DND-41 (cell line): Measurements from ENCODE around the gene ANAPC15.

Experiments
- ATAC-seq: fragments of 200-7000 bp; cut with Tn5 transposase; 3 replicates; pipeline ENCODE4 v1.9.1; 2021; ENCODE audit warnings: low read depth; ENCODE audit not compliant: insufficient read depth
- DNase-seq: peaks from one replicate; pipeline ENCODE4 v3.0.0-alpha.2; 2020
- H2AFZ ChIP-seq: 2 replicates; pipeline ENCODE4 v1.6.0; 2012; ENCODE audit warnings: low read depth, low read length
- H3K27ac ChIP-seq: 2 replicates; pipeline ENCODE4 v1.5.1; 2012; ENCODE audit warnings: low read length, inconsistent platforms
- H3K27me3 ChIP-seq: fragments of 200-600 bp; sonication (generic); 2 replicates; pipeline ENCODE4 v1.6.0; 2012; ENCODE audit warnings: low read length, mild to moderate bottlenecking, inconsistent platforms; ENCODE audit not compliant: insufficient read depth, poor library complexity
- H3K36me3 ChIP-seq: 2 replicates; pipeline ENCODE4 v1.5.1; 2012; ENCODE audit warnings: low read length, inconsistent platforms; ENCODE audit not compliant: insufficient read depth
- H3K4me1 ChIP-seq: 2 replicates; pipeline ENCODE4 v1.5.1; 2012; ENCODE audit warnings: mild to moderate bottlenecking, low read length; ENCODE audit not compliant: insufficient read depth
- H3K4me2 ChIP-seq: 2 replicates; pipeline ENCODE4 v1.6.0; 2012; ENCODE audit warnings: mild to moderate bottlenecking, moderate library complexity, low read length, inconsistent platforms; ENCODE audit not compliant: insufficient read depth
- H3K4me3 ChIP-seq, 2 experiments: fragments of 200-600 bp in 1 of 2; shearing (Covaris generic) in 1 of 2; 2 replicates each; pipeline ENCODE4 v1.5.1; 2012 to 2016; ENCODE audit warnings: inconsistent platforms in 2 of 2, low read length in 2 of 2, mild to moderate bottlenecking in 2 of 2, low read depth in 1 of 2, moderate library complexity in 1 of 2
- H3K79me2 ChIP-seq: 2 replicates; pipeline ENCODE4 v1.6.0; 2012; ENCODE audit warnings: low read length, inconsistent platforms; ENCODE audit not compliant: insufficient read depth
- H3K9ac ChIP-seq: 2 replicates; pipeline ENCODE4 v1.6.0; 2012; ENCODE audit warnings: low read depth, mild to moderate bottlenecking, inconsistent platforms, low read length, moderate library complexity
- H3K9me3 ChIP-seq: 2 replicates; pipeline ENCODE4 v1.5.1; 2012; ENCODE audit warnings: low read length, moderate library complexity, mild to moderate bottlenecking, inconsistent platforms; ENCODE audit not compliant: insufficient read depth, severe bottlenecking
- H4K20me1 ChIP-seq: 2 replicates; pipeline ENCODE4 v1.6.0; 2012; ENCODE audit warnings: low read length; ENCODE audit not compliant: insufficient read depth
- EZH2 ChIP-seq: IDR thresholded peaks from 3 replicates; pipeline ENCODE4 v1.6.1; 2012; ENCODE audit warnings: borderline replicate concordance, low read depth, mild to moderate bottlenecking, moderate library complexity, low read length, inconsistent platforms; ENCODE audit not compliant: severe bottlenecking
- TF ChIP-seq, protein P1 (sequence below): IDR thresholded peaks from 2 replicates; pipeline ENCODE4 v1.5.1; 2012; ENCODE audit warnings: borderline replicate concordance, low read length, moderate library complexity, mild to moderate bottlenecking; ENCODE audit not compliant: poor library complexity, severe bottlenecking; ENCODE audit errors: extremely low read depth

ANAPC15 gene

DNA sequence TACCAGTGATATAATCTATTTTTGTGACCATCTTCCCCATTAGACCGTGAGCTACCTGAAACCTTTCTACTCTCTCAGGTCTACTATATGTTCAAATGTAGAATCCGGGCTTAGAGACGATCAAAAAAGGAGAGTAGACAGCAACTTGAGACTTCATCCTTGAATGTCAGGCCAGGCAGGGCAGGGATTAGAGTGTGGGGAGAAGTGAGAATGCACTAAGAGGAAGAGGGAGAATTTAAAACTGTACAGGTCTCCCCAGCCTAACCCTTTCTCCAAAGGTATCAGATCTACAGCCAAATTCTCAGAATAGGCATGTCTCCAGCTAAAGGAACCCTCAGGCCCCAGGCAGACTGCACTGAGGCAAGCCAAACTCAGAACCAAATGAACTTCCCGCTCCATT is 10.3 kb downstream of the ANAPC15 start:
- H3K4me1 ChIP-seq: peaks cover 38% of the 10 kb centered on the region
- no peak for DNase-seq

DNA sequence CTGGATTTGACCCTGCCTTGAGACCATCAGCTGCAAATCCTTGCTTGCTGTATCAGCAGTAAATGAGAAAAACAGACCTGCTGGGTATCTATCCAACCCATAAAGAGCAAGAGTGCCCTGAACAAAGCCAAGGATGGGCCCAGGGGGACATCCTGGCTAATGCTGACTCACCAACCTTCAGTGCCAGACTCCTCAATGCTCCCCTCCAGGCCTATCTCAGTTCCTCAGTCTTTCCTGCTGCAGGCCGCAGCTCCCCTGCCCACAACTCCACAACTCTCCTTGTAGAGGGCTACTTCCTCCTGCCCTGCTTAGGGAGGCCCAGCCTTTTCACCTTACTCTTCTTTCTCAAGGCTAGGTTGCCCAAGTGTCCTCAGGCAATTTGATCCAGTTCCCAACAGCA is 12.0 kb downstream of the ANAPC15 start:
- Histone ChIP-seq H2AFZ (no peak overlapping the region), H4K20me1 (0 out of 2 replicates have a peak, but pooled peaks cover 2% of the 10 kb centered on the region), H3K4me1 (peaks cover 38% of the 10 kb centered on the region), H3K36me3 (peaks cover 52% of the 10 kb centered on the region), H3K4me2 (peak overlapping the region; percentile 88; the same call in 1 of the 2 replicates), H3K27me3 (no peaks in the 10 kb centered on the region), H3K4me3 (no peak overlapping the region), H3K9ac (0 out of 2 replicates have a peak overlapping the region, but pooled peaks have one; percentile 96), H3K27ac (no peak overlapping the region; the same call in 1 of the 2 replicates), H3K9me3 (no peaks in the 10 kb centered on the region), H3K79me2 (peaks cover 44% of the 10 kb centered on the region)
- DNase-seq: no peak
- no peak for ATAC-seq
- TF ChIP-seq, protein P1, sequence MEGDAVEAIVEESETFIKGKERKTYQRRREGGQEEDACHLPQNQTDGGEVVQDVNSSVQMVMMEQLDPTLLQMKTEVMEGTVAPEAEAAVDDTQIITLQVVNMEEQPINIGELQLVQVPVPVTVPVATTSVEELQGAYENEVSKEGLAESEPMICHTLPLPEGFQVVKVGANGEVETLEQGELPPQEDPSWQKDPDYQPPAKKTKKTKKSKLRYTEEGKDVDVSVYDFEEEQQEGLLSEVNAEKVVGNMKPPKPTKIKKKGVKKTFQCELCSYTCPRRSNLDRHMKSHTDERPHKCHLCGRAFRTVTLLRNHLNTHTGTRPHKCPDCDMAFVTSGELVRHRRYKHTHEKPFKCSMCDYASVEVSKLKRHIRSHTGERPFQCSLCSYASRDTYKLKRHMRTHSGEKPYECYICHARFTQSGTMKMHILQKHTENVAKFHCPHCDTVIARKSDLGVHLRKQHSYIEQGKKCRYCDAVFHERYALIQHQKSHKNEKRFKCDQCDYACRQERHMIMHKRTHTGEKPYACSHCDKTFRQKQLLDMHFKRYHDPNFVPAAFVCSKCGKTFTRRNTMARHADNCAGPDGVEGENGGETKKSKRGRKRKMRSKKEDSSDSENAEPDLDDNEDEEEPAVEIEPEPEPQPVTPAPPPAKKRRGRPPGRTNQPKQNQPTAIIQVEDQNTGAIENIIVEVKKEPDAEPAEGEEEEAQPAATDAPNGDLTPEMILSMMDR: no peak
- no peak for TF ChIP-seq EZH2

More for the DNA sequence above, 10.3 kb downstream of the ANAPC15 start:
- Histone ChIP-seq H4K20me1 (0 out of 2 replicates have a peak, but pooled peaks cover 2% of the 10 kb centered on the region), H2AFZ (no peak overlapping the region), H3K27ac (peak overlapping the region; percentile 95), H3K79me2 (peaks cover 44% of the 10 kb centered on the region), H3K4me3 (peak overlapping the region; percentile 90 to 91), H3K36me3 (peaks cover 46% of the 10 kb centered on the region), H3K27me3 (no peaks in the 10 kb centered on the region), H3K4me2 (peak overlapping the region; percentile 88), H3K9ac (peak overlapping the region; percentile 96), H3K9me3 (no peaks in the 10 kb centered on the region)
- ATAC-seq: no peak
- TF ChIP-seq EZH2: no peak
- TF ChIP-seq, protein P1: no peak

DNA sequence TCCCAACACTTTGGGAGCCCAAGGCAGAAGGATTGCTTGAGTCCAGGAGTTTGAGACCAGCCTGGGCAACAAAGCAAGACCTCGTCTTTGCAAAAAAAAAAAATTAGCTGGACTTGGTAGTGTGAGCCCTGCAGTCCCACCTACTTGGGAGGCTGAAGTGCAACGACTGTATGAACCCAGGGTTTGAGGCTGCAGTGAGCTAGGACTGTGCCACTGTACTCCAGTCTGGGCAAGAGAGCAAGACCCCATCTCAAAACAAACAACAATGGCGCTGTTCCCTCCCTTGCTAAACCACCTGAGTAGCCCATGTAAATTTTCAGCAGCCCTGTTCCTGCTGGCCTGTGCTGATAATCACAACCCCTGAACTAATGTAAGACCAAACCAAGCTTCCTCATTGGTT is 12.5 kb downstream of the ANAPC15 start:
- Histone ChIP-seq H3K27me3 (no peaks in the 10 kb centered on the region), H2AFZ (no peak overlapping the region), H3K9ac (no peak overlapping the region), H3K4me1 (peaks cover 38% of the 10 kb centered on the region), H3K36me3 (peaks cover 57% of the 10 kb centered on the region), H3K27ac (no peak overlapping the region; the same call in 1 of the 2 replicates), H3K4me3 (no peak overlapping the region), H3K9me3 (no peaks in the 10 kb centered on the region), H3K4me2 (0 out of 2 replicates have a peak overlapping the region, but pooled peaks have one; percentile 88), H4K20me1 (0 out of 2 replicates have a peak, but pooled peaks cover 2% of the 10 kb centered on the region), H3K79me2 (peaks cover 44% of the 10 kb centered on the region)
- DNase-seq (no peak), ATAC-seq (no peak)
- no peak for TF ChIP-seq EZH2
- TF ChIP-seq, protein P1: no peak

DNA sequence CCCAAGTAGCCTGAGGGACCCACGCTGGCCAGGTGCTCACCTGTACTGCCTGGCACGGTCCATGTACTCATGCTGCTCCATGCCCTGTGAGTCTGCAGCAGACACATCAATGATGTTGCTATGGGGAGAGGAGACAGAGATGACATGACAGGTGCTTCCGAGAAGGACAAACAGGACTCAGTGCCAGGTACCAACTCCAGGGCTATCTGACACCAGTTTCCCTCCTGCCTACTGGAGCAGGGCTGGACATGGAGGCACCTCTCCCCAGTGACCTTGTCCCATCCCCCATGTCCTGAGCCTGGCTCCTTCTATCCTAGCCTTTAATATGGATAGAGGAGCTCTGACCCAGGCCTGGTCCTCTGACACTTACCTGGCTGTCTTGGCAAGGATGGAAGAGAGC is 13.8 kb downstream of the ANAPC15 start:
- H3K36me3 ChIP-seq: peaks cover 66% of the 10 kb centered on the region

More for the DNA sequence above, 13.8 kb downstream of the ANAPC15 start:
- H3K27me3 ChIP-seq: no peaks in the 10 kb centered on the region
- no peak for DNase-seq
- H3K9me3 ChIP-seq: no peaks in the 10 kb centered on the region
- H3K27ac ChIP-seq: no peak overlapping the region
- no peak overlapping the region for H3K4me3 ChIP-seq
- ATAC-seq: no peak
- no peak overlapping the region for H2AFZ ChIP-seq
- TF ChIP-seq EZH2: no peak
- TF ChIP-seq, protein P1: no peak
- H3K4me2 ChIP-seq: no peak overlapping the region
- H3K9ac ChIP-seq: no peak overlapping the region
- 0 out of 2 replicates have a peak, but pooled peaks cover 2% of the 10 kb centered on the region for H4K20me1 ChIP-seq
- peaks cover 44% of the 10 kb centered on the region for H3K79me2 ChIP-seq
- H3K4me1 ChIP-seq: peaks cover 32% of the 10 kb centered on the region
